GM19023 (cell line): Measurements from ENCODE around the gene MTIF2.
"Not testable (repeated sequence)": the region's sequence is repeated elsewhere in the genome, so short reads cannot be mapped to it uniquely, and the experiment has no call there.

Experiments used
- ATAC-seq: cut with Tn5 transposase; IDR thresholded peaks from one replicate; pipeline ENCODE4 v1.9.1; 2021; ENCODE audit warnings: mild to moderate bottlenecking, moderate library complexity; ENCODE audit not compliant: unreplicated experiment

The MTIF2 gene

GRCh38 chr2:55204536-55204935, 64.5 kb downstream of the MTIF2 start:
- ATAC-seq, result no peak

- no peak for ATAC-seq
These were observed 68.6 kb downstream of the MTIF2 start for GRCh38 chr2:55200416-55200815.

- ATAC-seq, result no peak
These were observed 72.5 kb downstream of the MTIF2 start for GRCh38 chr2:55196526-55196925.

- not testable (repeated sequence) for ATAC-seq
These were observed 77.1 kb downstream of the MTIF2 start for GRCh38 chr2:55191888-55192287.

GRCh38 chr2:55186837-55187236, 82.2 kb downstream of the MTIF2 start:
- ATAC-seq, result not testable (repeated sequence)
